Measurements from ENCODE around the gene ITGA2.

The ITGA2 gene

GRCh38 chr5:52989781-52990527 is 802 bp downstream of the ITGA2 start:
- DNase-seq = peak in 1 of 2 experiments; percentile 37

- no peak for DNase-seq
Measured at GRCh38 chr5:52990528-52990925, 1.4 kb downstream of the ITGA2 start.

GRCh38 chr5:52993367-52993766 is 4.2 kb downstream of the ITGA2 start:
- no peak for DNase-seq

- no peak for DNase-seq
Measured at GRCh38 chr5:52994266-52994665, 5.1 kb downstream of the ITGA2 start.

GRCh38 chr5:52995095-52995494 is 5.9 kb downstream of the ITGA2 start:
- no peak for DNase-seq

- no peak for DNase-seq
Measured at GRCh38 chr5:52995914-52996313, 6.8 kb downstream of the ITGA2 start.

- DNase-seq = no peak
Measured at GRCh38 chr5:52996979-52997378, 7.8 kb downstream of the ITGA2 start.

- no peak for DNase-seq
Measured at GRCh38 chr5:52997424-52997823, 8.3 kb downstream of the ITGA2 start.

- DNase-seq = no peak
Measured at GRCh38 chr5:52998552-52999313, 9.6 kb downstream of the ITGA2 start.

GRCh38 chr5:52999344-52999949 is 10.3 kb downstream of the ITGA2 start:
- DNase-seq = no peak

- DNase-seq = no peak
Measured at GRCh38 chr5:53001541-53001940, 12.4 kb downstream of the ITGA2 start.

GRCh38 chr5:53002491-53002890 is 13.3 kb downstream of the ITGA2 start:
- no peak for DNase-seq

- DNase-seq = no peak
Measured at GRCh38 chr5:53003144-53003543, 14.0 kb downstream of the ITGA2 start.

GRCh38 chr5:53006911-53007890 is 18.0 kb downstream of the ITGA2 start:
- DNase-seq = no peak

- DNase-seq = peak; percentile 36 to 43
Measured at GRCh38 chr5:53008751-53009150, 19.6 kb downstream of the ITGA2 start.

- DNase-seq = no peak
Measured at GRCh38 chr5:53009816-53010215, 20.7 kb downstream of the ITGA2 start.

GRCh38 chr5:53010814-53011213 is 21.7 kb downstream of the ITGA2 start:
- DNase-seq = no peak

GRCh38 chr5:53011233-53011632 is 22.1 kb downstream of the ITGA2 start:
- DNase-seq = no peak

- no peak for DNase-seq
Measured at GRCh38 chr5:53013857-53014256, 24.7 kb downstream of the ITGA2 start.

GRCh38 chr5:53017383-53017782 is 28.2 kb downstream of the ITGA2 start:
- DNase-seq = no peak

GRCh38 chr5:53017794-53018391 is 28.7 kb downstream of the ITGA2 start:
- DNase-seq = no peak

GRCh38 chr5:53019320-53019719 is 30.2 kb downstream of the ITGA2 start:
- DNase-seq = no peak
